ENCODE data around the gene BACH2.

DNA sequence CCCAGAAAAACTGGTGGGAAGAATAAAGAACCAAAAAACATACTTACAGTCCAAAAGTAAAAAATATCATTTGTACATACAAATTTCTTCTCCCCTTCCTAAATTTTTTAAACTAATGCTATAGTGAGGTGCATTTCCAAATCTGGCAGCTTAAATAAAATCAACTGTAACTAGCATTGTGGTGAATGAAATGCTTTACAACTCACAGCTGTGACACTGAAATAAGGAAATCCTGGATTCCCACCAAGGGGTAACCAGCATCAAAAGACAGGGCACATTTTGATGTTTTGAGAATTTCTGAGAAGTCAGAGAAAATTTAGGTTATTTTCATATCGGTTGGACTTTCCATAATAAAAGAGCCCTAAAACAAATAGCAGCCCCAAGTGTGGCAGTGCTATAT is 27.3 kb downstream of the BACH2 start:
- no peak for TF ChIP-seq CTCF (IDR thresholded peaks at IDR 0.05; ENCODE audit: insufficient read depth, low read length, poor library complexity, severe bottlenecking)
- no peak for TF ChIP-seq EZH2phosphoT487 (conservative IDR thresholded peaks at IDR 0.05; ENCODE audit: low read length)
